Trophoblast cell (in vitro differentiated cells and primary cell): ENCODE measurements around the gene RCOR2.

Experiments used
- DNase-seq, 2 donors: peaks; one replicate each; pipeline ENCODE4 v3.0.0-alpha.2; 2016
- H2AFZ ChIP-seq: 2 replicates; pipeline ENCODE4 v1.6.1; 2013; ENCODE audit warnings: low read length, moderate library complexity, mild to moderate bottlenecking; ENCODE audit not compliant: insufficient read depth, poor library complexity
- H2AK5ac ChIP-seq: 2 replicates; pipeline ENCODE4 v1.6.1; 2013; ENCODE audit warnings: mild to moderate bottlenecking, low read length
- H2BK120ac ChIP-seq: 2 replicates; pipeline ENCODE4 v1.6.1; 2013; ENCODE audit warnings: low read length, mild to moderate bottlenecking, moderate library complexity; ENCODE audit not compliant: insufficient read depth, poor library complexity
- H2BK12ac ChIP-seq: 2 replicates; pipeline ENCODE4 v1.6.1; 2013; ENCODE audit warnings: mild to moderate bottlenecking, low read length, moderate library complexity
- H2BK5ac ChIP-seq: 2 replicates; pipeline ENCODE4 v1.6.1; 2013; ENCODE audit warnings: low read length, low read depth, moderate library complexity, mild to moderate bottlenecking; ENCODE audit not compliant: poor library complexity
- H3K14ac ChIP-seq: 2 replicates; pipeline ENCODE4 v1.6.1; 2013; ENCODE audit warnings: mild to moderate bottlenecking, low read length
- H3K18ac ChIP-seq: 2 replicates; pipeline ENCODE4 v1.6.1; 2013; ENCODE audit warnings: mild to moderate bottlenecking, low read length
- H3K23ac ChIP-seq: 2 replicates; pipeline ENCODE4 v1.6.1; 2013; ENCODE audit warnings: low read length
- H3K27ac ChIP-seq: 2 replicates; pipeline ENCODE4 v1.5.1; 2013; ENCODE audit warnings: low read depth, mild to moderate bottlenecking, inconsistent platforms, low read length, moderate library complexity
- H3K27me3 ChIP-seq: 2 replicates; pipeline ENCODE4 v1.6.1; 2013; ENCODE audit warnings: inconsistent platforms, mild to moderate bottlenecking, low read length, moderate library complexity; ENCODE audit not compliant: insufficient read depth
- H3K36me3 ChIP-seq, 2 experiments: 1 replicate in 1 of 2; 2 replicates in 1 of 2; pipeline ENCODE4 v1.6.1; 2013; ENCODE audit warnings: low read length in 2 of 2, mild to moderate bottlenecking in 2 of 2, moderate library complexity in 1 of 2; ENCODE audit not compliant: insufficient read depth in 2 of 2, control insufficient read depth in 1 of 2
- H3K4ac ChIP-seq: 2 replicates; pipeline ENCODE4 v1.6.1; 2013; ENCODE audit warnings: low read depth, mild to moderate bottlenecking, low read length, moderate library complexity
- H3K4me1 ChIP-seq, 2 experiments: 1 replicate in 1 of 2; 2 replicates in 1 of 2; pipeline ENCODE4 v1.6.1; 2013; ENCODE audit warnings: low read length in 2 of 2, mild to moderate bottlenecking in 2 of 2, moderate library complexity in 1 of 2; ENCODE audit not compliant: insufficient read depth in 2 of 2, control insufficient read depth in 1 of 2
- H3K4me2 ChIP-seq: 2 replicates; pipeline ENCODE4 v1.6.1; 2013; ENCODE audit warnings: inconsistent platforms, mild to moderate bottlenecking, low read length, moderate library complexity
- H3K4me3 ChIP-seq: 2 replicates; pipeline ENCODE4 v1.5.1; 2013; ENCODE audit warnings: mild to moderate bottlenecking, low read depth, low read length, inconsistent platforms
- H3K79me1 ChIP-seq: one replicate; pipeline ENCODE4 v1.6.1; 2013; ENCODE audit warnings: low read length
- H3K79me2 ChIP-seq: 2 replicates; pipeline ENCODE4 v1.6.1; 2013; ENCODE audit warnings: low read length, mild to moderate bottlenecking; ENCODE audit not compliant: control insufficient read depth, insufficient read depth, poor library complexity
- H3K9ac ChIP-seq: 2 replicates; pipeline ENCODE4 v1.6.1; 2013; ENCODE audit warnings: mild to moderate bottlenecking, low read length
- H3K9me3 ChIP-seq: 2 replicates; pipeline ENCODE4 v1.6.1; 2013; ENCODE audit warnings: low read depth, mild to moderate bottlenecking, control low read depth, inconsistent platforms, low read length; ENCODE audit not compliant: insufficient read depth
- H4K12ac ChIP-seq: 2 replicates; pipeline ENCODE4 v1.6.1; 2013; ENCODE audit warnings: low read depth, mild to moderate bottlenecking, low read length, moderate library complexity
- H4K8ac ChIP-seq: 2 replicates; pipeline ENCODE4 v1.6.1; 2013; ENCODE audit warnings: low read depth, mild to moderate bottlenecking, low read length, moderate library complexity
- H4K91ac ChIP-seq: one replicate; pipeline ENCODE4 v1.6.1; 2013; ENCODE audit warnings: low read depth, mild to moderate bottlenecking, low read length, moderate library complexity
- WGBS: extraction: QIAGEN DNeasy Blood & Tissue Kit; methylation state at CpG from one replicate; pipeline ENCODE4 v1.1.7; 2013; ENCODE audit warnings: missing lambda C conversion rate; ENCODE audit not compliant: insufficient read length, insufficient coverage; ENCODE audit errors: extremely low coverage; 5-methylcytosine and 5-hydroxymethylcytosine counted together

RCOR2 gene

DNA sequence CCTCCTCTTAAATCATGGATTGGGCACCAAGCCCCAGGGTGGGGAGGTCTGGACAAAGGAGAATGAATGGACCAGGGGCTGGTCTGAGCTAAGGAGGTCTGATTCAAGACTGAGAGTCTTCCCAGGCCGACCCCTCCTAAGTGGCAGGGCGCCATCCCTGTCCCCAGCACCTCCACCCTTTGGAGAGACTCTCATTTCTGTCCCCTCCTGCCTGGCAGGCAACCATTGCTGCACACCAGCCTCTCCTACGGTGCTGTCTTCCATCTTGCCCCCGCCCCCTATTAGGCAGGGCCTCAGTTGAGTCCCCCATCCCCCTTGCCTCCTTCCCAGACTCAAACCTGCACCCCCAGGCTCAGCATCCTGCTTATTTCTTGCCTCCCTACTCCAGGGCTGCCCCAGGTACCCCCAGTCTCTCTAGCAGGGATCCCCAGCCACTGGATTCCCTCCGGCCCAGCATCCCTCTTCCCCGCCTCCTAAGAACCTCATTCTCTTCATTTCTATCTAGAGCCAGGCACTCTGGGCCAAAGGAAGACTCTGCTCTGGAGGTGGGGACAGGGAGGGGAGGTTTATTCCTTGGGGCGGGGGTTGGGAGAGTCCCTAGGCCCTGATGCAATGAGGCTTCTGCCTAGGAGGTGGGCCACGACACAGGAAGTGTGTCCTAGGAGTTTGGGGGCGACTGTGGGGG, 1.7 kb upstream of the RCOR2 start:
- Histone ChIP-seq H2BK120ac (peak overlapping the region; percentile 76), H2BK12ac (peak overlapping the region; percentile 75), H3K79me1 (peaks cover 40% of the 10 kb centered on the region), H2AK5ac (peak overlapping the region; percentile 0), H3K4me2 (peak overlapping the region; percentile 76), H3K14ac (peak overlapping the region; percentile 7), H3K23ac (no peak overlapping the region), H3K4ac (peak overlapping the region; percentile 22), H3K4me1 (peaks cover 43 to 49% of the 10 kb centered on the region in 2 experiments), H3K4me3 (no peak overlapping the region), H4K8ac (peak overlapping the region; percentile 80), H3K27ac (peak overlapping the region; percentile 59), H4K91ac (peak overlapping the region; percentile 97), H4K12ac (peak overlapping the region; percentile 67), H3K9ac (no peak overlapping the region), H3K36me3 (peaks cover 15% of the 10 kb centered on the region in 2 experiments), H3K27me3 (no peaks in the 10 kb centered on the region), H3K18ac (peak overlapping the region; percentile 88), H2AFZ (peak overlapping the region; percentile 61), H3K79me2 (peaks cover 10% of the 10 kb centered on the region), H2BK5ac (no peak overlapping the region), H3K9me3 (peaks cover 2% of the 10 kb centered on the region)
- no CpG with 5 or more reads among the region's 9 CpGs for WGBS
- peak; percentile 39 to 68 for DNase-seq

DNA sequence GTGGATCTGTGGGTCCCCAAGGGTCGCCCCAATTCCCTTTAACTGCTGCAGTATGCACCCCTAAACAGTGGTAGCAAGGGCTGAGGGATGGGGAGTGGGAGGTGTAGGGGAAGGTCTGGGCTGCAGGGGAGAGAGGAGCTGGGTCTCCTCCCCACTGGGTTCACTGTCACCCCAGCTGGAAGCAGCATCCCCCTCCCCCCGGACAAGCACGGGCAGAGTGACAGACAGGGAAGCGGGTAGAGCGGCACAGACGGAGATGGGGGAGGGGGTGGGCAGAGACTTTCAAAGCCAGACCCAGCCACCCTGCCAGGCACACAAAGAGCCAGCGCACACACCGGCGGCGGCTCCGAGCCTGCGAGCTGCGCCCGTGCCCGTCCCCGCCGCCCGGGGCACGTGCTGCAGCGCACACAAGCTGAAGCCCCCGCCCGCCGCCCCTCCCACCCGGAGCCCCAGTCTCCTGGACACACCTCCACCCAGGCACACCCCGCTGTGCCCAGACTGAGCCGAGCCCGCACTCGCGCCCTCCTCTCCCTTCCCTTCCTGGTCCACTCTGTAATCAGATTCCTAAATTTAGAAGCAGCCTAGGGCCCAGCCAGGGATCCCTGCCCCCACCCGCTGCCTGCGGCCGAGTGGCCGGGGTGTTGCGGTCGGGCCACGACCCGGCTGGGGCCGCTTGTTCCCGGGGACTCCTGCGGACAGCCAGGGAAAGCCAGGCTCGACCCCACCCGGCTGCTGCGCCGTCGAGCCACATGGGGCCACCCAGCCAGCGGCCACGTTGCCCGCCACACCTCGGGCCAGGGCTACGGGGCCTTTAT, 935 bp upstream of the RCOR2 start:
- WGBS: no CpG with 5 or more reads among the region's 50 CpGs
- Histone ChIP-seq H2BK12ac (peak overlapping the region; percentile 79), H3K79me2 (peaks cover 10% of the 10 kb centered on the region), H3K27me3 (no peaks in the 10 kb centered on the region), H3K27ac (peak overlapping the region; percentile 46), H3K9me3 (peaks cover under 1% of the 10 kb centered on the region), H3K9ac (peak overlapping the region; percentile 8), H2AFZ (peak overlapping the region; percentile 61), H4K12ac (peak overlapping the region; percentile 74), H3K23ac (no peak overlapping the region), H3K36me3 (peaks cover 17% of the 10 kb centered on the region in 2 experiments), H3K14ac (peak overlapping the region; percentile 93), H3K4ac (peak overlapping the region; percentile 7), H2BK120ac (peak overlapping the region; percentile 76), H3K4me1 (peaks cover 43 to 49% of the 10 kb centered on the region in 2 experiments), H3K18ac (peak overlapping the region; percentile 71), H4K8ac (peak overlapping the region; percentile 85), H3K4me3 (peak overlapping the region; percentile 74), H4K91ac (peak overlapping the region; percentile 97), H3K79me1 (peaks cover 40% of the 10 kb centered on the region), H3K4me2 (peak overlapping the region; percentile 70), H2AK5ac (peak overlapping the region; percentile 12), H2BK5ac (peak overlapping the region; percentile 10)
- DNase-seq: peak; percentile 50 to 57

DNA sequence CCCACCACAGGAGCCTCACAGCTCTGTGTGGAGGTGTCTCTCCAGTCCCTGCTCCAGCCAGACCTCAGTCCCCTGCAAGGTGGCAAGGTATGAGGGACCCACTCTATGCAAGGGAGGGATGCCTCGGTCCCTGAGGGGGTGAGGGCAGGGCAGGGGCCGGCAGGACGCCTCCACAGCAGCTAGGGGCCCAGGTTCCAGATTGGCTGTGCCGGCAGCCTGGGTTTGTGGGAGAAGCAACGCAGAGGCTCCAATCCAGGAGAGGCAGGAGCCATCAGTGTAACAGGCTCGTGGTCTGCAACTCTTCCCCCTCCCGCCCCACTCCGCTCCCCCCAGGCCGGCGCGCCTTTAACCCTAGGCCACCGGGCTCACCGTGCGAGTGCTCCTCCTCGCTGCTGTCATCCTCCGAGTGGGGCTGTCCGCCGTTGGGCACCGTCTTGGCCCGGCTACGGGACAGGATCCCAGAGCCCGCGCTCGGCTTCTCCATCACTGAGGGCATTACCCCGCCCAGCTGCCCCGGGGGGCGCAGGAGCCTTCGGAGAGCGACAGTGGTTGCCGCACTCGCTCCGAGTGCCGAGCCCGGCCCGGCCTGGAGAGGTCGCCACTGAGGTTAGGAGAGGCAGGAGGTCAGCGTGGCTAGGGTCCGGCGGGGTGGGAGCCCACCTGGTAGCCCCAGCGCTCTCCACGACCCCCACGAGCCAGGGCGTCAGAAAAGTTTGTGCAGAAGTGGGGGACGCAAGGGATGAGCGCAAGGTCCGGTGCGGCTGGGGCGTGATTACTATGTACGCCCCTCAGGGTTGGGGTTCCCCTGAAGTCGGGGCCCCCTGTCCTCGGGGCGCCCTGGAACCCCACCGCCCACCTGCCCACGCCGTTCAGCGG, 765 bp downstream of the RCOR2 start:
- Histone ChIP-seq H3K9ac (peak overlapping the region; percentile 79), H3K23ac (no peak overlapping the region), H2BK12ac (peak overlapping the region; percentile 48), H4K8ac (peak overlapping the region; percentile 69), H2BK5ac (peak overlapping the region; percentile 43), H3K27me3 (no peaks in the 10 kb centered on the region), H3K14ac (peak overlapping the region; percentile 92), H3K9me3 (no peaks in the 10 kb centered on the region), H4K12ac (peak overlapping the region; percentile 76), H3K4me2 (peak overlapping the region; percentile 92), H3K36me3 (peaks cover 27 to 30% of the 10 kb centered on the region in 2 experiments), H3K4me3 (peak overlapping the region; percentile 74), H3K18ac (peak overlapping the region; percentile 94), H2BK120ac (peak overlapping the region; percentile 79), H2AFZ (peak overlapping the region; percentile 40), H3K27ac (peak overlapping the region; percentile 66), H3K4ac (peak overlapping the region; percentile 80), H3K79me1 (peaks cover 40% of the 10 kb centered on the region), H3K79me2 (peaks cover 10% of the 10 kb centered on the region), H3K4me1 (peaks cover 47 to 53% of the 10 kb centered on the region in 2 experiments), H4K91ac (peak overlapping the region; percentile 92), H2AK5ac (peak overlapping the region; percentile 79)
- DNase-seq: peak; percentile 42 to 64
- WGBS: no CpG with 5 or more reads among the region's 56 CpGs
